SK-N-MC (cell line): ENCODE measurements around the gene GLYR1.

ENCODE experiments used
- DNase-seq: peaks from one replicate; pipeline ENCODE4 v3.0.0-alpha.2; 2011; ENCODE audit warnings: low read depth, low spot score
- H3K27ac ChIP-seq: fragments of 200-600 bp; sonication (generic); 2 replicates; pipeline ENCODE4 v1.5.1; 2016; ENCODE audit warnings: mixed run types
- H3K36me3 ChIP-seq: fragments of 200-600 bp; sonication (generic); 2 replicates; pipeline ENCODE4 v1.6.1; 2017; ENCODE audit warnings: antibody characterized with exemption, low read length, mixed read lengths; ENCODE audit not compliant: insufficient read depth
- H3K4me3 ChIP-seq: fragments of 200-600 bp; sonication (generic); 2 replicates; pipeline ENCODE4 v1.5.1; 2016
- H3K9ac ChIP-seq: fragments of 200-600 bp; sonication (generic); 2 replicates; pipeline ENCODE4 v1.8.0; 2017; ENCODE audit warnings: mixed run types, mixed read lengths; ENCODE audit not compliant: insufficient read length
- H3K9me3 ChIP-seq: fragments of 200-600 bp; sonication (generic); 2 replicates; pipeline ENCODE4 v1.6.1; 2017; ENCODE audit warnings: low read depth, mild to moderate bottlenecking, antibody characterized with exemption, low read length, moderate library complexity, mixed read lengths
- EZH2 ChIP-seq: fragments of 200-600 bp; sonication (generic); IDR thresholded peaks from one replicate; pipeline ENCODE4 v1.6.1; 2017; ENCODE audit warnings: antibody characterized with exemption
- FOXP2 ChIP-seq: optimal IDR thresholded peaks from 2 replicates; pipeline ENCODE3; 2011; ENCODE audit warnings: mild to moderate bottlenecking, moderate library complexity; ENCODE audit not compliant: insufficient read depth; ENCODE audit errors: extremely low read length, control extremely low read depth
- POLR2AphosphoS5 ChIP-seq: IDR thresholded peaks from 2 replicates; pipeline ENCODE4 v1.6.1; 2012; ENCODE audit warnings: mild to moderate bottlenecking, low read depth, low read length, borderline replicate concordance

GLYR1 gene

GRCh38 chr16:4871071-4871470 lies 24.0 kb upstream of the GLYR1 start:
- Histone ChIP-seq H3K27ac (no peak overlapping the region), H3K36me3 (peaks cover 63% of the 10 kb centered on the region), H3K4me3 (no peak overlapping the region), H3K9ac (no peak overlapping the region), H3K9me3 (no peaks in the 10 kb centered on the region)
- DNase-seq = no peak
- TF ChIP-seq POLR2AphosphoS5 (no peak), FOXP2 (no peak), EZH2 (no peak)

GRCh38 chr16:4870138-4870671 lies 23.1 kb upstream of the GLYR1 start:
- DNase-seq = no peak
- no peaks in the 10 kb centered on the region for H3K9me3 ChIP-seq
- TF ChIP-seq EZH2 (no peak), POLR2AphosphoS5 (no peak), FOXP2 (no peak)
- H3K9ac ChIP-seq = no peak overlapping the region
- H3K27ac ChIP-seq = no peak overlapping the region
- no peak overlapping the region for H3K4me3 ChIP-seq
- H3K36me3 ChIP-seq = peaks cover 58% of the 10 kb centered on the region

GRCh38 chr16:4869147-4869805 lies 22.2 kb upstream of the GLYR1 start:
- no peak overlapping the region for H3K9ac ChIP-seq
- no peak overlapping the region for H3K27ac ChIP-seq
- H3K4me3 ChIP-seq = no peak overlapping the region
- DNase-seq = no peak
- no peaks in the 10 kb centered on the region for H3K9me3 ChIP-seq
- peaks cover 56% of the 10 kb centered on the region for H3K36me3 ChIP-seq
- TF ChIP-seq FOXP2 = no peak
- no peak for TF ChIP-seq POLR2AphosphoS5
- no peak for TF ChIP-seq EZH2

GRCh38 chr16:4868535-4868934 lies 21.4 kb upstream of the GLYR1 start:
- Histone ChIP-seq H3K36me3 (peaks cover 49% of the 10 kb centered on the region), H3K27ac (no peak overlapping the region), H3K9ac (no peak overlapping the region), H3K4me3 (no peak overlapping the region), H3K9me3 (no peaks in the 10 kb centered on the region)
- DNase-seq = no peak
- TF ChIP-seq FOXP2 (no peak), POLR2AphosphoS5 (no peak), EZH2 (no peak)

GRCh38 chr16:4868026-4868425 lies 20.9 kb upstream of the GLYR1 start:
- no peak overlapping the region for H3K27ac ChIP-seq
- no peak overlapping the region for H3K4me3 ChIP-seq
- no peak overlapping the region for H3K9ac ChIP-seq
- peaks cover 46% of the 10 kb centered on the region for H3K36me3 ChIP-seq
- no peak for DNase-seq
- TF ChIP-seq EZH2 (no peak), FOXP2 (no peak), POLR2AphosphoS5 (no peak)
- no peaks in the 10 kb centered on the region for H3K9me3 ChIP-seq

GRCh38 chr16:4866586-4866985 lies 19.5 kb upstream of the GLYR1 start:
- no peak overlapping the region for H3K4me3 ChIP-seq
- H3K9ac ChIP-seq = no peak overlapping the region
- H3K36me3 ChIP-seq = peaks cover 46% of the 10 kb centered on the region; the same call in 1 of the 2 replicates
- TF ChIP-seq POLR2AphosphoS5 = no peak
- no peak for TF ChIP-seq FOXP2
- TF ChIP-seq EZH2 = no peak
- no peak overlapping the region for H3K27ac ChIP-seq
- DNase-seq = no peak
- H3K9me3 ChIP-seq = no peaks in the 10 kb centered on the region

- DNase-seq = no peak
- Histone ChIP-seq H3K9me3 (no peaks in the 10 kb centered on the region), H3K27ac (no peak overlapping the region), H3K36me3 (peaks cover 48% of the 10 kb centered on the region; the same call in 1 of the 2 replicates), H3K9ac (no peak overlapping the region), H3K4me3 (no peak overlapping the region)
- TF ChIP-seq EZH2 (no peak), FOXP2 (no peak), POLR2AphosphoS5 (no peak)
Observed at GRCh38 chr16:4865231-4865860, 18.3 kb upstream of the GLYR1 start.

GRCh38 chr16:4864728-4865127 lies 17.6 kb upstream of the GLYR1 start:
- Histone ChIP-seq H3K4me3 (no peak overlapping the region), H3K36me3 (peaks cover 48% of the 10 kb centered on the region; the same call in 1 of the 2 replicates), H3K9ac (no peak overlapping the region), H3K9me3 (no peaks in the 10 kb centered on the region), H3K27ac (no peak overlapping the region)
- DNase-seq = no peak
- TF ChIP-seq FOXP2 (no peak), POLR2AphosphoS5 (no peak), EZH2 (no peak)

GRCh38 chr16:4862639-4863038 lies 15.6 kb upstream of the GLYR1 start:
- H3K9me3 ChIP-seq = no peaks in the 10 kb centered on the region
- no peak overlapping the region for H3K9ac ChIP-seq
- DNase-seq = no peak
- no peak for TF ChIP-seq EZH2
- no peak for TF ChIP-seq POLR2AphosphoS5
- no peak overlapping the region for H3K4me3 ChIP-seq
- H3K27ac ChIP-seq = no peak overlapping the region
- peaks cover 57% of the 10 kb centered on the region for H3K36me3 ChIP-seq
